Calu3 (cell line): ENCODE data around the gene CCDC71. TPM values are rescaled to one million over a fixed set of nuclear protein-coding genes. Genes with fewer than 3 reads are reported as not detected.
A peak's percentile ranks its signal among the peaks of the same experiment; 100 is the strongest.

Experiments used
- Bru-seq: library from RNA; stranded (reverse); fragments of 400-500 nt; gene quantifications from one replicate; lab custom pipeline; 2021; lab: Mats Ljungman, UMichigan
- BruChase-seq, 2 experiments: library from RNA; stranded (reverse); fragments of 400-500 nt; gene quantifications; one replicate each; lab custom pipeline; 2021; lab: Mats Ljungman, UMichigan
- BruUV-seq: library from RNA; stranded (reverse); fragments of 400-500 nt; replicated peaks from 2 replicates; lab custom pipeline; 2021; lab: Mats Ljungman, UMichigan
- CTCF ChIA-PET: fragments of 300-600 bp; sonication (Branson Sonifier 250); formaldehyde crosslinking; loops from one replicate; lab custom pipeline; 2022; ENCODE audit warnings: antibody characterized with exemption; lab: Charles Lee
- DNase-seq: peaks from one replicate; pipeline ENCODE4 v3.0.0; 2022
- H3K27ac Mint-ChIP-seq: one replicate; pipeline ENCODE4 v1.8.0; 2022; ENCODE audit warnings: mixed read lengths; ENCODE audit not compliant: unreplicated experiment
- H3K27me3 Mint-ChIP-seq: one replicate; pipeline ENCODE4 v1.8.0; 2022; ENCODE audit warnings: mixed read lengths; ENCODE audit not compliant: unreplicated experiment
- H3K36me3 Mint-ChIP-seq: one replicate; pipeline ENCODE4 v1.8.0; 2022; ENCODE audit warnings: mild to moderate bottlenecking, moderate library complexity, mixed read lengths; ENCODE audit not compliant: insufficient read depth, unreplicated experiment
- H3K4me1 Mint-ChIP-seq: one replicate; pipeline ENCODE4 v1.8.0; 2022; ENCODE audit warnings: mild to moderate bottlenecking, low read depth, mixed read lengths; ENCODE audit not compliant: unreplicated experiment
- H3K4me3 Mint-ChIP-seq: one replicate; pipeline ENCODE4 v1.8.0; 2022; ENCODE audit warnings: mild to moderate bottlenecking, low read depth, moderate library complexity, mixed read lengths; ENCODE audit not compliant: unreplicated experiment
- H3K9me3 Mint-ChIP-seq: one replicate; pipeline ENCODE4 v1.8.0; 2022; ENCODE audit warnings: low read depth, mixed read lengths; ENCODE audit not compliant: unreplicated experiment
- intact Hi-C: fragments of 100-400 bp; cut with micrococcal nuclease; formaldehyde crosslinking; loops from one replicate; pipeline ENCODE4 v1.10.0; 2022; ENCODE audit not compliant: unreplicated experiment
- long read RNA-seq: library from polyadenylated mRNA; stranded (forward); transcript quantifications from one replicate; pipeline ENCODE4 v2.0.0, GENCODE V29; 2022
- total RNA-seq: library from RNA; stranded (reverse); gene quantifications from 2 replicates; pipeline ENCODE4 v1.2.3, GENCODE V29; 2022
- TF ChIP-seq, protein P1 (sequence below): fragments of 200-600 bp; IDR thresholded peaks from one replicate; pipeline ENCODE4 v1.8.0; 2022; ENCODE audit warnings: antibody characterized with exemption; ENCODE audit not compliant: unreplicated experiment

Gene CCDC71
- total RNA-seq (19.2 and 20.2 TPM in 2 replicates), Bru-seq, nascent RNA (percentile 73 among the genes with signal in this experiment), BruChase-seq, experiment 1, labeled RNA remaining after a 6-hour chase (percentile 65 among the genes with signal in this experiment), BruChase-seq, experiment 2, labeled RNA remaining after a 2-hour chase (percentile 65 among the genes with signal in this experiment)
- long read RNA-seq, partial matches to known transcripts: 0 of 1 reads
- long read RNA-seq, other reads (novel, unspliced or antisense): 1 of 1 reads

GRCh38 chr3:49165771-49166751 is at the start of gene CCDC71:
CCDC71 (minus strand) TSS chr3:49166331; CDS start chr3:49164208, 2,123 bp downstream.
- H3K36me3 Mint-ChIP-seq: peaks cover 32% of the 10 kb centered on the region
- intact Hi-C loops: no loop called here
- H3K27ac Mint-ChIP-seq: peak within 1 kb of the TSS; percentile 85
- CTCF ChIA-PET: no interaction called here
- peaks cover 12% of the 10 kb centered on the region for H3K4me1 Mint-ChIP-seq
- H3K9me3 Mint-ChIP-seq: no peaks in the 10 kb centered on the region
- H3K4me3 Mint-ChIP-seq: peak within 1 kb of the TSS; percentile 83
- peak; percentile 67 for DNase-seq
- H3K27me3 Mint-ChIP-seq: no peaks in the 10 kb centered on the region
- TF ChIP-seq, protein P1, sequence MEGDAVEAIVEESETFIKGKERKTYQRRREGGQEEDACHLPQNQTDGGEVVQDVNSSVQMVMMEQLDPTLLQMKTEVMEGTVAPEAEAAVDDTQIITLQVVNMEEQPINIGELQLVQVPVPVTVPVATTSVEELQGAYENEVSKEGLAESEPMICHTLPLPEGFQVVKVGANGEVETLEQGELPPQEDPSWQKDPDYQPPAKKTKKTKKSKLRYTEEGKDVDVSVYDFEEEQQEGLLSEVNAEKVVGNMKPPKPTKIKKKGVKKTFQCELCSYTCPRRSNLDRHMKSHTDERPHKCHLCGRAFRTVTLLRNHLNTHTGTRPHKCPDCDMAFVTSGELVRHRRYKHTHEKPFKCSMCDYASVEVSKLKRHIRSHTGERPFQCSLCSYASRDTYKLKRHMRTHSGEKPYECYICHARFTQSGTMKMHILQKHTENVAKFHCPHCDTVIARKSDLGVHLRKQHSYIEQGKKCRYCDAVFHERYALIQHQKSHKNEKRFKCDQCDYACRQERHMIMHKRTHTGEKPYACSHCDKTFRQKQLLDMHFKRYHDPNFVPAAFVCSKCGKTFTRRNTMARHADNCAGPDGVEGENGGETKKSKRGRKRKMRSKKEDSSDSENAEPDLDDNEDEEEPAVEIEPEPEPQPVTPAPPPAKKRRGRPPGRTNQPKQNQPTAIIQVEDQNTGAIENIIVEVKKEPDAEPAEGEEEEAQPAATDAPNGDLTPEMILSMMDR: no peak
- BruUV-seq: no TSS peak

- Mint-ChIP-seq H3K4me1 (peaks cover 13% of the 10 kb centered on the region), H3K27me3 (no peaks in the 10 kb centered on the region), H3K27ac (no peak overlapping the region), H3K4me3 (no peak overlapping the region), H3K9me3 (peaks cover 7% of the 10 kb centered on the region), H3K36me3 (peaks cover 8% of the 10 kb centered on the region)
- no TSS peak for BruUV-seq
- CTCF ChIA-PET: no interaction called here
- TF ChIP-seq, protein P1: no peak
- intact Hi-C loops: no loop called here
- no peak for DNase-seq
These were observed 47.9 kb upstream of the CCDC71 start for GRCh38 chr3:49213998-49214397.

DNA sequence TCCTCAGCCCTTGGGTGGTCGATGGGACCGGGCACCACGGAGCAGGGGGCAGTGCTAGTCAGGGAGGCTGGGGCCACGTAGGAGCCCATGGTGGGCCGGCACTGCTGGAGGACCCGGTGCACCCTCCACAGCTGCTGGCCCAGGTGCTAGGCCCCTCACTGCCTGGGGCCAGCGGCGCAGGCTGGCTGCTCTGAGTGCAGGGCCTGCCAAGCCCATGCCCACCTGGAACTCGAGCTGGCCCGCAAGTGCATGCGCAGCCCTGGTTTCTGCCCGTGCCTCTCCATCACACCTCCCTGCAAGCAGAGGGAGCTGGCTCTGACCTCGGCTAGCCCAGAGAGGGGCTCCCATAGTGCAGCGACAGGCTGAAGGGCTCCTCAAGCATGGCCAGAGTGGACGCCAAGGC is 47.4 kb upstream of the CCDC71 start:
- TF ChIP-seq, protein P1: no peak
- peaks cover 7% of the 10 kb centered on the region for H3K9me3 Mint-ChIP-seq
- H3K4me3 Mint-ChIP-seq: no peak overlapping the region
- DNase-seq: no peak
- peaks cover 4% of the 10 kb centered on the region for H3K36me3 Mint-ChIP-seq
- H3K27ac Mint-ChIP-seq: no peak overlapping the region
- CTCF ChIA-PET: no interaction called here
- H3K27me3 Mint-ChIP-seq: no peaks in the 10 kb centered on the region
- no TSS peak for BruUV-seq
- intact Hi-C loops: no loop called here
- peaks cover 9% of the 10 kb centered on the region for H3K4me1 Mint-ChIP-seq

DNA sequence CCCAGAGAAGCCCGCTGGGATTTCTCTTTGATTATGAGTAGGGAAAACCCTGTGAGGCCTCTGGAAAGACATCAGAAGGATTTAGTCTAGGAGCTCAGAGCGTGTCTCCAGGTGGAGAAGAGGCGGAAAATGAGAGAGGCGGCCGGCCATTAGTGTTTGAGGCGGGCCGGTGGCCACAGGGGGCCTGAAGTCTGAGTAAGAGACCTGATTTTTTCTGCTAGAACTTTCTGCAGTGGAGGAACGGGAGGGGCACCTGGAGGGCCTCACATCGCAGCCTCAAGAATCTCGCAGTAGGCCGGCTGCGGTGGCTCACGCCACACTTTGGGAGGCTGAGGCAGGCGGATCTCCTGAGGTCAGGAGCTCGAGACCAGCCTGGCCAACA is 33.8 kb upstream of the CCDC71 start:
- TF ChIP-seq, protein P1: no peak
- no peaks in the 10 kb centered on the region for H3K4me1 Mint-ChIP-seq
- intact Hi-C loops: no loop called here
- H3K4me3 Mint-ChIP-seq: no peak overlapping the region
- H3K9me3 Mint-ChIP-seq: no peaks in the 10 kb centered on the region
- BruUV-seq: no TSS peak
- H3K27me3 Mint-ChIP-seq: no peaks in the 10 kb centered on the region
- no peak overlapping the region for H3K27ac Mint-ChIP-seq
- CTCF ChIA-PET: no interaction called here
- H3K36me3 Mint-ChIP-seq: no peaks in the 10 kb centered on the region
- no peak for DNase-seq
